ENCODE measurements around the gene MEA1.
"Not testable (repeated sequence)": the region's sequence is repeated elsewhere in the genome, so short reads cannot be mapped to it uniquely, and the experiment has no call there.

MEA1 gene

GRCh38 chr6:43001843-43002242, 11.9 kb downstream of the MEA1 start:
- Histone ChIP-seq H2BK5ac (ENCODE audit: low read length) (no peak overlapping the region), H3K14ac (ENCODE audit: low read length) (no peak overlapping the region), H3K4ac (ENCODE audit: low read length) (no peak overlapping the region), H2AFZ (ENCODE audit: low read length) (no peak overlapping the region), H4K8ac (ENCODE audit: low read depth, low read length) (no peak overlapping the region), H3K18ac (ENCODE audit: low read length) (no peak overlapping the region), H2BK12ac (ENCODE audit: low read length) (no peak overlapping the region), H3K9ac (ENCODE audit: low read depth, low read length, poor library complexity) (no peak overlapping the region), H2AK5ac (ENCODE audit: low read depth, low read length) (no peak overlapping the region), H3K4me2 (ENCODE audit: insufficient read depth, low read length, poor library complexity, severe bottlenecking) (no peak overlapping the region), H2BK120ac (ENCODE audit: low read depth, low read length) (no peak overlapping the region), H3K27ac (replicated peaks; ENCODE audit: low read length) (no peak overlapping the region), H3K23ac (ENCODE audit: low read depth, low read length, poor library complexity) (no peak overlapping the region), H3K79me1 (ENCODE audit: low read depth, low read length) (no peaks in the 10 kb centered on the region), H3K27me3 (ENCODE audit: control insufficient read depth in 3 of 3, insufficient read depth in 3 of 3, low read depth in 1 of 3, low read length in 3 of 3) (no peaks in the 10 kb centered on the region), H3K4me3 (ENCODE audit: low read length in 2 of 2) (no peak overlapping the region), H3K36me3 (replicated peaks in 1 of 2; ENCODE audit: control insufficient read depth in 2 of 2, insufficient read depth in 2 of 2, low read length in 2 of 2) (peaks cover 4 to 35% of the 10 kb centered on the region in 2 donors), H3K4me1 (ENCODE audit: control insufficient read depth in 2 of 2, insufficient read depth in 1 of 2, low read depth in 1 of 2, low read length in 2 of 2) (peaks cover 0 to 2% of the 10 kb centered on the region in 2 donors), H4K91ac (ENCODE audit: low read depth, low read length, poor library complexity) (no peak overlapping the region), H3K9me3 (replicated peaks in 1 of 2; ENCODE audit: control insufficient read depth in 2 of 2, insufficient read depth in 1 of 2, low read depth in 1 of 2, low read length in 2 of 2) (no peaks in the 10 kb centered on the region), H2BK15ac (ENCODE audit: low read length) (no peak overlapping the region)
- DNase-seq (ENCODE audit: low spot score) = no peak
- WGBS, 2 donors (ENCODE audit: extremely low coverage in 2 of 2, insufficient read length in 2 of 2, insufficient replicate concordance in 1 of 2) = no CpG with 5 or more reads among the region's 8 CpGs

- H3K27me3 ChIP-seq (ENCODE audit: control insufficient read depth in 3 of 3, insufficient read depth in 3 of 3, low read depth in 1 of 3, low read length in 3 of 3); H3K27ac ChIP-seq (replicated peaks; ENCODE audit: low read length); H4K8ac ChIP-seq (ENCODE audit: low read depth, low read length); H3K23ac ChIP-seq (ENCODE audit: low read depth, low read length, poor library complexity); H3K4me3 ChIP-seq (ENCODE audit: low read length in 2 of 2); H3K4me1 ChIP-seq (ENCODE audit: control insufficient read depth in 2 of 2, insufficient read depth in 1 of 2, low read depth in 1 of 2, low read length in 2 of 2); H2BK12ac ChIP-seq (ENCODE audit: low read length); H2AFZ ChIP-seq (ENCODE audit: low read length); H4K91ac ChIP-seq (ENCODE audit: low read depth, low read length, poor library complexity); H2BK5ac ChIP-seq (ENCODE audit: low read length); H2BK120ac ChIP-seq (ENCODE audit: low read depth, low read length); H3K79me1 ChIP-seq (ENCODE audit: low read depth, low read length); H3K4ac ChIP-seq (ENCODE audit: low read length); H2BK15ac ChIP-seq (ENCODE audit: low read length); H3K4me2 ChIP-seq (ENCODE audit: insufficient read depth, low read length, poor library complexity, severe bottlenecking); H3K18ac ChIP-seq (ENCODE audit: low read length); H3K9ac ChIP-seq (ENCODE audit: low read depth, low read length, poor library complexity); H3K9me3 ChIP-seq (replicated peaks in 1 of 2; ENCODE audit: control insufficient read depth in 2 of 2, insufficient read depth in 1 of 2, low read depth in 1 of 2, low read length in 2 of 2); H3K14ac ChIP-seq (ENCODE audit: low read length); DNase-seq (ENCODE audit: low spot score); H2AK5ac ChIP-seq (ENCODE audit: low read depth, low read length): not testable (repeated sequence)
- peaks cover 0 to 21% of the 10 kb centered on the region in 2 donors for H3K36me3 ChIP-seq (replicated peaks in 1 of 2; ENCODE audit: control insufficient read depth in 2 of 2, insufficient read depth in 2 of 2, low read length in 2 of 2)
- WGBS, 2 donors (ENCODE audit: extremely low coverage in 2 of 2, insufficient read length in 2 of 2, insufficient replicate concordance in 1 of 2) = no CpG with 5 or more reads among the region's 9 CpGs
Observed at GRCh38 chr6:42998205-42998604, 15.5 kb downstream of the MEA1 start.

- H3K4me3 ChIP-seq (ENCODE audit: low read length in 2 of 2) = no peak overlapping the region
- H2BK15ac ChIP-seq (ENCODE audit: low read length) = no peak overlapping the region
- no peak for DNase-seq (ENCODE audit: low spot score)
Observed at GRCh38 chr6:42996513-42996912, 17.2 kb downstream of the MEA1 start.

GRCh38 chr6:42993445-42993844, 20.3 kb downstream of the MEA1 start:
- Histone ChIP-seq H3K27me3 (ENCODE audit: control insufficient read depth in 3 of 3, insufficient read depth in 3 of 3, low read depth in 1 of 3, low read length in 3 of 3) (no peaks in the 10 kb centered on the region), H3K4me2 (ENCODE audit: insufficient read depth, low read length, poor library complexity, severe bottlenecking) (no peak overlapping the region), H2AFZ (ENCODE audit: low read length) (no peak overlapping the region), H2BK120ac (ENCODE audit: low read depth, low read length) (no peak overlapping the region), H2BK15ac (ENCODE audit: low read length) (no peak overlapping the region), H4K91ac (ENCODE audit: low read depth, low read length, poor library complexity) (no peak overlapping the region), H3K9me3 (replicated peaks in 1 of 2; ENCODE audit: control insufficient read depth in 2 of 2, insufficient read depth in 1 of 2, low read depth in 1 of 2, low read length in 2 of 2) (no peaks in the 10 kb centered on the region), H3K23ac (ENCODE audit: low read depth, low read length, poor library complexity) (no peak overlapping the region), H3K27ac (replicated peaks; ENCODE audit: low read length) (no peak overlapping the region), H3K9ac (ENCODE audit: low read depth, low read length, poor library complexity) (no peak overlapping the region), H2BK12ac (ENCODE audit: low read length) (no peak overlapping the region), H2AK5ac (ENCODE audit: low read depth, low read length) (no peak overlapping the region), H3K79me1 (ENCODE audit: low read depth, low read length) (no peaks in the 10 kb centered on the region), H3K4ac (ENCODE audit: low read length) (no peak overlapping the region), H3K14ac (ENCODE audit: low read length) (no peak overlapping the region), H3K4me3 (ENCODE audit: low read length in 2 of 2) (no peak overlapping the region), H2BK5ac (ENCODE audit: low read length) (no peak overlapping the region), H3K18ac (ENCODE audit: low read length) (no peak overlapping the region), H3K4me1 (ENCODE audit: control insufficient read depth in 2 of 2, insufficient read depth in 1 of 2, low read depth in 1 of 2, low read length in 2 of 2) (no peaks in the 10 kb centered on the region), H4K8ac (ENCODE audit: low read depth, low read length) (no peak overlapping the region), H3K36me3 (replicated peaks in 1 of 2; ENCODE audit: control insufficient read depth in 2 of 2, insufficient read depth in 2 of 2, low read length in 2 of 2) (peaks cover 9 to 40% of the 10 kb centered on the region in 2 donors)
- DNase-seq (ENCODE audit: low spot score) = no peak
- WGBS, 2 donors (ENCODE audit: extremely low coverage in 2 of 2, insufficient read length in 2 of 2, insufficient replicate concordance in 1 of 2) = no CpG with 5 or more reads among the region's 2 CpGs

More at GRCh38 chr6:42996513-42996912, 17.2 kb downstream of the MEA1 start:
- Histone ChIP-seq H3K4me2 (ENCODE audit: insufficient read depth, low read length, poor library complexity, severe bottlenecking) (no peak overlapping the region), H2AFZ (ENCODE audit: low read length) (no peak overlapping the region), H3K4me1 (ENCODE audit: control insufficient read depth in 2 of 2, insufficient read depth in 1 of 2, low read depth in 1 of 2, low read length in 2 of 2) (peaks cover 0 to 2% of the 10 kb centered on the region in 2 donors), H3K4ac (ENCODE audit: low read length) (no peak overlapping the region), H3K9ac (ENCODE audit: low read depth, low read length, poor library complexity) (no peak overlapping the region), H4K8ac (ENCODE audit: low read depth, low read length) (no peak overlapping the region), H2BK5ac (ENCODE audit: low read length) (no peak overlapping the region), H2BK120ac (ENCODE audit: low read depth, low read length) (no peak overlapping the region), H3K9me3 (replicated peaks in 1 of 2; ENCODE audit: control insufficient read depth in 2 of 2, insufficient read depth in 1 of 2, low read depth in 1 of 2, low read length in 2 of 2) (no peaks in the 10 kb centered on the region), H2BK12ac (ENCODE audit: low read length) (no peak overlapping the region), H3K27ac (replicated peaks; ENCODE audit: low read length) (no peak overlapping the region), H3K14ac (ENCODE audit: low read length) (no peak overlapping the region), H3K18ac (ENCODE audit: low read length) (no peak overlapping the region), H2AK5ac (ENCODE audit: low read depth, low read length) (no peak overlapping the region), H3K79me1 (ENCODE audit: low read depth, low read length) (no peaks in the 10 kb centered on the region), H4K91ac (ENCODE audit: low read depth, low read length, poor library complexity) (no peak overlapping the region), H3K27me3 (ENCODE audit: control insufficient read depth in 3 of 3, insufficient read depth in 3 of 3, low read depth in 1 of 3, low read length in 3 of 3) (no peaks in the 10 kb centered on the region), H3K36me3 (replicated peaks in 1 of 2; ENCODE audit: control insufficient read depth in 2 of 2, insufficient read depth in 2 of 2, low read length in 2 of 2) (peaks cover 0 to 19% of the 10 kb centered on the region in 2 donors), H3K23ac (ENCODE audit: low read depth, low read length, poor library complexity) (no peak overlapping the region)

All from neuronal stem cell (in vitro differentiated cells).